ENCODE measurements around the gene GOLGA6C. TPM values are rescaled to one million over a fixed set of nuclear protein-coding genes. Genes with fewer than 3 reads are reported as not detected.
"Not testable (repeated sequence)": the region's sequence is repeated elsewhere in the genome, so short reads cannot be mapped to it uniquely, and the experiment has no call there.

The GOLGA6C gene
- total RNA-seq, 1 donor = not detected

GRCh38 chr15:75227112-75227511, 31.0 kb upstream of the GOLGA6C start:
- not testable (repeated sequence) for DNase-seq (ENCODE audit: low read depth in 2 of 3, low spot score in 2 of 3)

GRCh38 chr15:75227663-75228280, 30.4 kb upstream of the GOLGA6C start:
- no peak for DNase-seq (ENCODE audit: low read depth in 2 of 3, low spot score in 2 of 3)

- DNase-seq (ENCODE audit: low read depth in 2 of 3, low spot score in 2 of 3) = no peak
Observed at GRCh38 chr15:75228787-75229186, 29.3 kb upstream of the GOLGA6C start.

- DNase-seq (ENCODE audit: low read depth in 2 of 3, low spot score in 2 of 3) = no peak
Observed at GRCh38 chr15:75229191-75230015, 28.7 kb upstream of the GOLGA6C start.

GRCh38 chr15:75230016-75230343, 28.2 kb upstream of the GOLGA6C start:
- no peak for DNase-seq (ENCODE audit: low read depth in 2 of 3, low spot score in 2 of 3)

GRCh38 chr15:75230551-75231371, 27.4 kb upstream of the GOLGA6C start:
- DNase-seq (ENCODE audit: low read depth in 2 of 3, low spot score in 2 of 3) = no peak

- no peak for DNase-seq (ENCODE audit: low read depth in 2 of 3, low spot score in 2 of 3)
Observed at GRCh38 chr15:75231836-75232235, 26.3 kb upstream of the GOLGA6C start.

- DNase-seq (ENCODE audit: low read depth in 2 of 3, low spot score in 2 of 3) = no peak
Observed at GRCh38 chr15:75232252-75232813, 25.8 kb upstream of the GOLGA6C start.

GRCh38 chr15:75232826-75233503, 25.2 kb upstream of the GOLGA6C start:
- DNase-seq (ENCODE audit: low read depth in 2 of 3, low spot score in 2 of 3) = no peak

GRCh38 chr15:75233504-75234190, 24.5 kb upstream of the GOLGA6C start:
- DNase-seq (ENCODE audit: low read depth in 2 of 3, low spot score in 2 of 3) = no peak

- no peak for DNase-seq (ENCODE audit: low read depth in 2 of 3, low spot score in 2 of 3)
Observed at GRCh38 chr15:75234191-75234810, 23.8 kb upstream of the GOLGA6C start.

- no peak for DNase-seq (ENCODE audit: low read depth in 2 of 3, low spot score in 2 of 3)
Observed at GRCh38 chr15:75235051-75235673, 23.0 kb upstream of the GOLGA6C start.

GRCh38 chr15:75235760-75236729, 22.1 kb upstream of the GOLGA6C start:
- DNase-seq (ENCODE audit: low read depth in 2 of 3, low spot score in 2 of 3) = no peak

- DNase-seq (ENCODE audit: low read depth in 2 of 3, low spot score in 2 of 3) = no peak
Observed at GRCh38 chr15:75237316-75237982, 20.7 kb upstream of the GOLGA6C start.

- no peak for DNase-seq (ENCODE audit: low read depth in 2 of 3, low spot score in 2 of 3)
Observed at GRCh38 chr15:75238150-75238549, 20.0 kb upstream of the GOLGA6C start.

GRCh38 chr15:75245741-75246140, 12.4 kb upstream of the GOLGA6C start:
- DNase-seq (ENCODE audit: low read depth in 2 of 3, low spot score in 2 of 3) = not testable (repeated sequence)

GRCh38 chr15:75248991-75249390, 9.1 kb upstream of the GOLGA6C start:
- not testable (repeated sequence) for DNase-seq (ENCODE audit: low read depth in 2 of 3, low spot score in 2 of 3)

All from hematopoietic multipotent progenitor cell (in vitro differentiated cells).